22Rv1 (cell line): ENCODE data around the gene DPP6.

Source experiments
- H3K27ac ChIP-seq: fragments of 450-650 bp; 2 replicates; pipeline ENCODE4 v1.5.1; 2017
- ZFX ChIP-seq: fragments of 450-650 bp; IDR thresholded peaks from 2 replicates; pipeline ENCODE4 v1.6.1; 2017; ENCODE audit warnings: antibody characterized with exemption, borderline replicate concordance
- TF ChIP-seq, protein P1 (sequence below): fragments of 450-650 bp; IDR thresholded peaks from 2 replicates; pipeline ENCODE4 v1.5.1; 2017; ENCODE audit warnings: mild to moderate bottlenecking

Gene DPP6

DNA sequence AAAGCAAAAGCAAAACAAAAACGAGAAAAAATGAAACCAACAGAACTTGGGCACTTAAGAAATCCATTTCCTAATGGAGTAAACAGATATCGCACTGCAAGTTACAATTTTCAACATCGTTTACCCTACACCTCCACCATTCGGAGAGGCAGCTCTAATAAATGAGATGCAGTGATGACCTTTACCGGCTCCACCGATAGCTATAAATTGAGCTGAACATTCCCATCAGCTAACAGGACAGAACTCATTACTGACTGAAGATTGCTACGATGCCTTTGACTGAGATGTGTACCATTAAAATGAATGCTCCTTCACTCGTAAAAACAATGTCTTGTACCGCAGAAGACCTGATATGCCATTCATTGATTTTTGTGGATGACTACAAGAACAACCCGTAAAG lies 465.6 kb downstream of the DPP6 start:
- TF ChIP-seq, protein P1, sequence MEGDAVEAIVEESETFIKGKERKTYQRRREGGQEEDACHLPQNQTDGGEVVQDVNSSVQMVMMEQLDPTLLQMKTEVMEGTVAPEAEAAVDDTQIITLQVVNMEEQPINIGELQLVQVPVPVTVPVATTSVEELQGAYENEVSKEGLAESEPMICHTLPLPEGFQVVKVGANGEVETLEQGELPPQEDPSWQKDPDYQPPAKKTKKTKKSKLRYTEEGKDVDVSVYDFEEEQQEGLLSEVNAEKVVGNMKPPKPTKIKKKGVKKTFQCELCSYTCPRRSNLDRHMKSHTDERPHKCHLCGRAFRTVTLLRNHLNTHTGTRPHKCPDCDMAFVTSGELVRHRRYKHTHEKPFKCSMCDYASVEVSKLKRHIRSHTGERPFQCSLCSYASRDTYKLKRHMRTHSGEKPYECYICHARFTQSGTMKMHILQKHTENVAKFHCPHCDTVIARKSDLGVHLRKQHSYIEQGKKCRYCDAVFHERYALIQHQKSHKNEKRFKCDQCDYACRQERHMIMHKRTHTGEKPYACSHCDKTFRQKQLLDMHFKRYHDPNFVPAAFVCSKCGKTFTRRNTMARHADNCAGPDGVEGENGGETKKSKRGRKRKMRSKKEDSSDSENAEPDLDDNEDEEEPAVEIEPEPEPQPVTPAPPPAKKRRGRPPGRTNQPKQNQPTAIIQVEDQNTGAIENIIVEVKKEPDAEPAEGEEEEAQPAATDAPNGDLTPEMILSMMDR: no peak
- TF ChIP-seq ZFX: no peak
- H3K27ac ChIP-seq: no peak overlapping the region

DNA sequence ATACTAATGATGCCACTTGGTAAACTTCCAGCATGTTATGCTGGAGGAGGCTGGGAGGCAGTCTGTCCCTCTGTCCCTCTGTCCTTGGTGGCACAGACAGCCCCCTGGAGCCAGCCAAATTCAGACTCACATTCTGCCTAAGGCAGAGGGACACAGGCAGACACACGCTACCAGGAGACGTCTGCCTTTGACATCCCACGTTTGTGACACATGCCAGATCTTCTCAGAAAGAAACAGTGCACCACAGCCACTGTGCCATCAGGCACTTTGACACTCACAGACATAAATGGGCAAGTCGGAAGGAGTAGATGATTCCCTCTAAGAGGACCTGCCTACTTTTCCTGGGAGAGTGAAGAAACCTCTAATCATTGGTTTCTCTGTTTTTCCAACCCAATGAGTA lies 467.0 kb downstream of the DPP6 start:
- H3K27ac ChIP-seq: no peak overlapping the region
- TF ChIP-seq, protein P1: no peak
- TF ChIP-seq ZFX: no peak

DNA sequence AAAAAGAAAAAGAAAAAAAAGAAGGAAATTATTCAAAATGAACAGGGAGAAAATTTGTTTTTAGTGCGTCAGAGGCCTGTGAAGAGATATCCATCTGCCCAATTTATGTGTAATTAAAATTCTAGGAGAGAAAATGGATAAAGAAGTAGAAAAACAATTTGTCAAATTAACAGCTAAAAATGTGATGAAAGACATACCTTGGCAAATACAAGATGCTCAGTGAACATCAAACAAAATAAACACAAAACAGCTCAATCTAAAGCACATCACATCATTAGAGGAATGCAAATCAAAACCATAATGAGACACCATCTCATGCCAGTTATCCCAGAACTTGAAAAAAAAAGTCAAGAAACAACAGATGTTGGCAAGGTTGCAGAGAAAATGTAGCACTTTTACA lies 477.9 kb downstream of the DPP6 start:
- no peak overlapping the region for H3K27ac ChIP-seq
- TF ChIP-seq ZFX: no peak
- TF ChIP-seq, protein P1: no peak

DNA sequence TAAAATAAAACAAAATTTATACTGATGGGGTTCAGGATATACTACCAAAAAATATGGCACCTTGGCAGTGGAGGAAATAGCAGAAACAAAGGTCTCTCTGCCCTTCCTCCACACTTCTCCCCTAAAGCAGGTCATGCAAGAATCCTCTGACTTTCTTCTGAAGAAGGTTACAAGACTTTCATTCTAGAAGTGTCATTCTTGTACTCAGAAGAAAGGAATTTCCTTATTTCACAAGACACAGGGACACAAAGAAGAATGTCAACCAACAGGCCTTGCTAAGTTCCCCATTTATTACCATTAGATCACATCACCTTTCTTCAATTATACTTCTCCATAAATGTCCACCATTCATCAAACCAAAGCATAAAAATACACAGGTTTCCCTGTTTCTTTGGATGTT lies 480.6 kb downstream of the DPP6 start:
- H3K27ac ChIP-seq: no peak overlapping the region
- TF ChIP-seq, protein P1: no peak
- TF ChIP-seq ZFX: no peak

DNA sequence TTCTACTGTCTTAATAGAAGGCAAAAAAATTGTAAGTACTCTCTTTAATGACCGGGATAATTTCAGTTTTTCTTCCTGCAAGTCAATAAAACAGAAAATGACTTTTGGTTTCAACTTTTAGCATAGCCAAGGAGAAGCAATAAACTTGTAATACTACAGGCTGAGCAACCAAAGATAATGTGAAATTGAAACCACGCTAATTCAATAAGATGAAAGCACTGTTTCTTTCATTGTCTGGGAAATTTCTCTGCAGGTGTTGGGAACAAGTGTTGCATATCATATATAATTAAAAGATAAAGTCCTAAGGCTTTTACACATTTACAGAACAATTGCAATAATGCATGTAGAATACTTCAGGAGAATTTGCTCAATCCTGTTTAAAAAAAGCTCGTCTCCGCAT lies 488.4 kb downstream of the DPP6 start:
- TF ChIP-seq, protein P1: no peak
- TF ChIP-seq ZFX: no peak
- H3K27ac ChIP-seq: no peak overlapping the region

DNA sequence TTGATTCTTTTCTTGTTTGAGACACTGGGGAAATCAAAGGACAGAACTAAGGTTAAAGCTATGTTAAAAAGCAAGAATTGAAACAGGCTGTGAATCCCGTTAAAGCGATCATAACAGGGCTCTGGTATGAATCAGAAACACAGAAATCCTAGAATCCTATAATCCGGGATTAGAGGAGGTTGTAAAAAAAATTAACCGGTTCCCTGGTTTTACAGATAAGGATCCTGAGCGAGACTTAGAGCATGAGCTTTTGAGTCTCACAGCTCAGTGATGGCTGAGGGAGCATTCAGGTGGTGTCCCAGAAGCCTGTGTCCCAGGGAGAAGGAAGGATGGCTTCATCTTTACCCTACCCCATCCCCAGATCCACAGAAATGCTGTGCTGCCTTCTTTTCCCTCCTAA lies 489.4 kb downstream of the DPP6 start:
- TF ChIP-seq, protein P1: no peak
- no peak for TF ChIP-seq ZFX
- H3K27ac ChIP-seq: no peak overlapping the region

DNA sequence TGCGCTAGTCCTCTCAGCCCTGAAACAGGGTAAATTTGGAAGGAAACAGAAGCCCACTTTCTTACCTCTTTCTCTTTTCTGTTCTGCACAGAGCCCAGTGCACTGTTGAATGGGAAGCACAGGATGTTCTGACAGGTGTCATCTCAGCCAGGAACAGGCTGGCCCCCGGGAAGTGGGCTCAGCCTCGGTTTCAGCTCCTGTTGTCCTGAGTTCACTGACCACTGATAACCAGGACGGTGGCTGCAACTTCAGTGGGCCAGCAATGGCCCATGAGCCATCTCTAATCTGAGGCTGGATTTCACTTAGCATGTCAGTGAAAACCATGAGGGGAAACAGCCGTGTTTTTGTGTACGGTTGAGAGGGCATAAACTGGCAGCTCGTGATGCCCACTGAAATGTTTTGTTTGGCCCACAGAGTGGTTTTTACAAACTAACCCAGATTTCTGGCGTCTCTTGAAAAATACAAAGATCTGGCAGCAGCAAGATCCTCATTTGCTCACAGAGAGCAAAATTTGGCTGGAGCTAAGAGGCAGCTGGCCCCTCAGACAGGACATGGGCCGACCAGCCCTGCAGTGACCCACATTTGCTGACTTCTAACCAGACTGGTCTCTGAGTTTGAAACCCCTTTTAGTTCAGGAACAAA lies 494.9 kb downstream of the DPP6 start:
- TF ChIP-seq, protein P1: no peak
- TF ChIP-seq ZFX: no peak
- no peak overlapping the region for H3K27ac ChIP-seq
